Vagina (tissue), 2 donors: ENCODE data around the gene SIGLEC12. TPM values are rescaled to one million over a fixed set of nuclear protein-coding genes. Genes with fewer than 3 reads are reported as not detected.

Experiments used
- DNase-seq, 2 donors: peaks; one replicate each; pipeline ENCODE4 v3.0.0-alpha.2; 2017; ENCODE audit errors: extremely low spot score in 2 of 2
- H3K27ac ChIP-seq: fragments of 200-600 bp; sonication (generic); one replicate; pipeline ENCODE4 v1.5.1; 2019
- H3K27me3 ChIP-seq: fragments of 200-600 bp; sonication (generic); one replicate; pipeline ENCODE4 v1.5.1; 2019
- H3K36me3 ChIP-seq, 2 donors: fragments of 200-600 bp; sonication (generic); one replicate each; pipeline ENCODE4 v1.5.1; 2017 to 2019
- H3K4me1 ChIP-seq: fragments of 200-600 bp; sonication (generic); one replicate; pipeline ENCODE4 v1.5.1; 2019
- H3K4me3 ChIP-seq, 2 donors: fragments of 200-600 bp; sonication (generic); 1 replicate in 1 of 2; 2 replicates in 1 of 2; pipeline ENCODE4 v1.5.1; 2016 to 2019
- H3K9me3 ChIP-seq: fragments of 200-600 bp; sonication (generic); one replicate; pipeline ENCODE4 v1.5.1; 2019
- CTCF ChIP-seq, 3 experiments: fragments of 450-650 bp in 2 of 3; fragments of 200-600 bp in 1 of 3; sonication (generic) in 1 of 3; IDR thresholded peaks; one replicate each; pipeline ENCODE4 v1.5.1; 2017 to 2019; ENCODE audit warnings: antibody characterized with exemption in 3 of 3, mild to moderate bottlenecking in 2 of 3, moderate library complexity in 2 of 3
- POLR2A ChIP-seq, 2 donors: fragments of 450-650 bp; IDR thresholded peaks; one replicate each; pipeline ENCODE4 v1.6.1; 2017; ENCODE audit warnings: antibody characterized with exemption in 2 of 2, mild to moderate bottlenecking in 2 of 2, moderate library complexity in 2 of 2
- POLR2AphosphoS5 ChIP-seq, 2 donors: sonication (generic); formaldehyde crosslinking; IDR thresholded peaks; one replicate each; pipeline ENCODE4 v1.9.0; 2017; ENCODE audit warnings: antibody characterized with exemption in 2 of 2, mild to moderate bottlenecking in 2 of 2, low read depth in 1 of 2; ENCODE audit not compliant: insufficient read depth in 1 of 2
- intact Hi-C: fragments of 100-400 bp; cut with DNase I; formaldehyde crosslinking; loops from one replicate; pipeline ENCODE4 v1.15.1; 2023
- total RNA-seq: library from RNA; depleted of rRNA; stranded (reverse); fragments of >200 nt; gene quantifications from one replicate; pipeline ENCODE4 v1.2.3, GENCODE V29; 2016

The SIGLEC12 gene
- total RNA-seq, 1 donor from 2014 or later = not detected

DNA sequence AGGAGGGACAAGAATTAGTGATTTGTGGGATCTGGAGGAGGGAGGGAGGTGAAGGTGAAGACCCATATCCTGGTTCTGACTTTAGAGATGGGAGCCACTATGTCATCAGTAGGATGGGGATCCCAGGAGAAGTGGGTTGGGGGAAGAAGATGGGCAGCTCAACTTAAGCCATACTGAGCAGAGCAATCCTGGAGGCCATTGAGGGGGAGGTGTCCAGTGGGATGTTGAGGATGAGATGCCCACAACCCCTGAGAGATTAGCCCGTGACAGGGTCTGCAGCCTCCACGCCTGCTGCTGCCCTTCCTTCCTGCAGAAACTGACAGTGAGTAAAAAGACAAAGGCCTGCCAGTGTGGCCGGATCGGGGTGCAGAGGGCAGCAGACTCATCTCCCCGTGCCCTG lies 41.1 kb upstream of the SIGLEC12 start:
- no peaks in the 10 kb centered on the region for H3K27me3 ChIP-seq
- intact Hi-C loops = no loop called here

GRCh38 chr19:51541458-51542357 lies 40.1 kb upstream of the SIGLEC12 start:
- Histone ChIP-seq H3K4me3 (no peak overlapping the region), H3K4me1 (no peaks in the 10 kb centered on the region), H3K36me3 (no peaks in the 10 kb centered on the region), H3K27me3 (no peaks in the 10 kb centered on the region), H3K9me3 (no peaks in the 10 kb centered on the region), H3K27ac (no peak overlapping the region)
- intact Hi-C loops = no loop called here
- DNase-seq = no peak
- TF ChIP-seq POLR2A (IDR thresholded peaks at IDR 0.05) = no peak
- TF ChIP-seq POLR2AphosphoS5 (IDR thresholded peaks at IDR 0.05; ENCODE audit: insufficient read depth in 1 of 2, low read depth in 1 of 2) = no peak
- TF ChIP-seq CTCF (IDR thresholded peaks at IDR 0.05) = no peak

More for the DNA sequence above, 41.1 kb upstream of the SIGLEC12 start:
- no peak for DNase-seq
- Histone ChIP-seq H3K4me1 (no peaks in the 10 kb centered on the region), H3K9me3 (no peaks in the 10 kb centered on the region), H3K27ac (no peak overlapping the region), H3K36me3 (no peaks in the 10 kb centered on the region), H3K4me3 (no peak overlapping the region)
- TF ChIP-seq CTCF (IDR thresholded peaks at IDR 0.05) (no peak), POLR2AphosphoS5 (IDR thresholded peaks at IDR 0.05; ENCODE audit: insufficient read depth in 1 of 2, low read depth in 1 of 2) (no peak), POLR2A (IDR thresholded peaks at IDR 0.05) (no peak)

DNA sequence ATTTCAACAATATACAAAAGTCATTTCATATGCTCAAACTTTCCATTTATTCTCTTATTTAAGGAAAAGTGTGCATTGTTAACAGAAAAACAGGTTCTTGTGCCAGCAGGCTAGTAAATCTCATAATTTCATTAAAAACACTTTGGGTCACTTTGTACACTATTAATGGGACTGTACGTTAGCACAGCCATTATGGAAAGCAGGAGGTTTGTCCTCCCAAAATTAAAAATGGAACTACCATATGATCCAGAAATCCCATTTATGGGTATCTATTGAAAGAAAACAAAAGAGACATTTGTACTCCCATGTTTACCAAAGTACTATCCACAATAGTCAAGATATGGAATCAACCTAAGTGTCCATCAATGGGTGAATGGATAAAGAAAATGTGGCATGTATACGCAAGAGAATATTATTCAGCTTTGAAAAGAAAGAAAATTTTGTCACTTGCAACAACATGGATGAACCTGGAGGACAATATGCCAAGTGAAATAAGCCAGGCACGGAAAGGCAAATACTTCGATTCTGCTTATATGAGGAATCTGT lies 38.3 kb upstream of the SIGLEC12 start:
- H3K27me3 ChIP-seq = no peaks in the 10 kb centered on the region
- no peaks in the 10 kb centered on the region for H3K36me3 ChIP-seq
- H3K9me3 ChIP-seq = no peaks in the 10 kb centered on the region
- H3K4me3 ChIP-seq = no peak overlapping the region
- TF ChIP-seq POLR2AphosphoS5 (IDR thresholded peaks at IDR 0.05; ENCODE audit: insufficient read depth in 1 of 2, low read depth in 1 of 2) (no peak), CTCF (IDR thresholded peaks at IDR 0.05) (no peak), POLR2A (IDR thresholded peaks at IDR 0.05) (no peak)
- intact Hi-C loops = no loop called here
- H3K27ac ChIP-seq = no peak overlapping the region
- DNase-seq = no peak
- H3K4me1 ChIP-seq = no peaks in the 10 kb centered on the region

- no peak overlapping the region for H3K27ac ChIP-seq
- no peaks in the 10 kb centered on the region for H3K27me3 ChIP-seq
- DNase-seq = no peak
- TF ChIP-seq CTCF (IDR thresholded peaks at IDR 0.05) (no peak), POLR2A (IDR thresholded peaks at IDR 0.05) (no peak), POLR2AphosphoS5 (IDR thresholded peaks at IDR 0.05; ENCODE audit: insufficient read depth in 1 of 2, low read depth in 1 of 2) (no peak)
- intact Hi-C loops = no loop called here
- no peak overlapping the region for H3K4me3 ChIP-seq
- no peaks in the 10 kb centered on the region for H3K4me1 ChIP-seq
- H3K36me3 ChIP-seq = no peaks in the 10 kb centered on the region
- H3K9me3 ChIP-seq = no peaks in the 10 kb centered on the region
These were observed 33.9 kb upstream of the SIGLEC12 start for GRCh38 chr19:51535535-51535934.
